ENCODE results near the gene GAD2. TPM values are rescaled to one million over a fixed set of nuclear protein-coding genes. Genes with fewer than 3 reads are reported as not detected.

GAD2 gene
- total RNA-seq, result not detected in 2 replicates

DNA sequence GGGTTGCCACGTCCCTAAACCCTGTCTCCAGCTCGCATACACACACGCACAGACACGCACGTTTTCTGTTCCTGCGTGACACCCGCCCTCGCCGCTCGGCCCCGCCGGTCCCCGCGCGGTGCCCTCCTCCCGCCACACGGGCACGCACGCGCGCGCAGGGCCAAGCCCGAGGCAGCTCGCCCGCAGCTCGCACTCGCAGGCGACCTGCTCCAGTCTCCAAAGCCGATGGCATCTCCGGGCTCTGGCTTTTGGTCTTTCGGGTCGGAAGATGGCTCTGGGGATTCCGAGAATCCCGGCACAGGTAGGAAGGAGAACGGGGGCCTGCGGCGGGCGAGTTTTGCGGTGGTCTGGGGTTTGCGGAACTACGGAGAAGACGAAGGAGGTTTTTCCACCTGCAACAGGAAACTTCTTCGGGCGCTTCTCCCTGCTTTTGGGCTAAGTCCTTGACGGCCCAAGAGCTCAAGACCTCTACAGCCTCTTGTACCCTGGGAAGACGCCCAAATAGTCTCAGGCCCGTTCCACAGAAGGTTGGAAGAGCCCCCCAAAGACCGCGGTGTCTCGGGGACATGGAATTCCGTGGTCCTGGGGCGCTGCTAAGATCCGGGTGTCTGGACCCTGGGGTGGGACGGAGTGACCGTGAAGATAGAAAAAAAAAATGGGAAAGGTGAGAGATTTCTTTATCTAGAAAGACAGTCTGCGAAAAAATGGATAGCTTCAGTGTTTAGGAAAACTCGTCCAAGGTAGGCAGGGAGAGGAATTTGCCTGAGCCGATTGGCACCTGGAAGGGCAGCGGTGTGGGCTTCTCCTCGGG, at the start of gene GAD2:
TSS of gene GAD2 (plus strand) at position 190 of the 811 bp plus-strand sequence. CDS start at position 226, 36 bp downstream.

Other genes with a start within 250 kb of the GAD2 start
- 0.25 and 0.49 TPM in 2 replicates for gene APBB1IP, start 221.6 kb downstream of the GAD2 start, total RNA-seq